Hepatocyte (in vitro differentiated cells): Measurements from ENCODE around the gene KDM8.

Experiments
- EZH2 ChIP-seq: fragments of 200-600 bp; sonication (generic); IDR thresholded peaks from 2 replicates; pipeline ENCODE4 v1.6.1; 2016; ENCODE audit warnings: antibody characterized with exemption, mild to moderate bottlenecking, borderline replicate concordance
- EZH2phosphoT487 ChIP-seq: fragments of 200-600 bp; sonication (generic); IDR thresholded peaks from one replicate; pipeline ENCODE4 v1.6.1; 2018; ENCODE audit warnings: antibody characterized with exemption, mild to moderate bottlenecking, low read depth, moderate library complexity; ENCODE audit not compliant: unreplicated experiment, severe bottlenecking
- TF ChIP-seq, protein P1 (sequence below): fragments of 200-600 bp; sonication (generic); IDR thresholded peaks from 2 replicates; pipeline ENCODE4 v1.5.1; 2016; ENCODE audit warnings: antibody characterized with exemption, mild to moderate bottlenecking; ENCODE audit not compliant: poor library complexity

DNA sequence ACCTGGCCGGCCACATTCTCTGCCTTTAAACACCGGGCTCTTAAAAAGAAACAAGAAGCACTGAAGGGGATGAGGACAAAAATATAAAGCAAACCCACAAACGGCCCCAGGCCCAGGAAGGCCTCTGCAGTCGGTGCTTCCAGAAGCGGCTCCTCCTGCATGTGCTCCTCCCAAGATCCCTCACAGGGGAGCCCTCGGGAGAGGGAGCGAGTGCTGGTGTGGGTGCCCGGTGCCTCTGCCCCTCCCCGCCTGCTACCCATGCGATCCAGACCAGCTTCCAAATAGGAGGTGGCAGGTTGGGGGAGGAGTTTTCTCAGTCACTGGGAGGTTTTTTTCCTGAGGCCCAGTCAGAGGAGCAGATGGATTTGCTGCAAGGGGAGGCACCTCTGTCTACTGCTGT is 15.8 kb downstream of the KDM8 start:
- TF ChIP-seq, protein P1, sequence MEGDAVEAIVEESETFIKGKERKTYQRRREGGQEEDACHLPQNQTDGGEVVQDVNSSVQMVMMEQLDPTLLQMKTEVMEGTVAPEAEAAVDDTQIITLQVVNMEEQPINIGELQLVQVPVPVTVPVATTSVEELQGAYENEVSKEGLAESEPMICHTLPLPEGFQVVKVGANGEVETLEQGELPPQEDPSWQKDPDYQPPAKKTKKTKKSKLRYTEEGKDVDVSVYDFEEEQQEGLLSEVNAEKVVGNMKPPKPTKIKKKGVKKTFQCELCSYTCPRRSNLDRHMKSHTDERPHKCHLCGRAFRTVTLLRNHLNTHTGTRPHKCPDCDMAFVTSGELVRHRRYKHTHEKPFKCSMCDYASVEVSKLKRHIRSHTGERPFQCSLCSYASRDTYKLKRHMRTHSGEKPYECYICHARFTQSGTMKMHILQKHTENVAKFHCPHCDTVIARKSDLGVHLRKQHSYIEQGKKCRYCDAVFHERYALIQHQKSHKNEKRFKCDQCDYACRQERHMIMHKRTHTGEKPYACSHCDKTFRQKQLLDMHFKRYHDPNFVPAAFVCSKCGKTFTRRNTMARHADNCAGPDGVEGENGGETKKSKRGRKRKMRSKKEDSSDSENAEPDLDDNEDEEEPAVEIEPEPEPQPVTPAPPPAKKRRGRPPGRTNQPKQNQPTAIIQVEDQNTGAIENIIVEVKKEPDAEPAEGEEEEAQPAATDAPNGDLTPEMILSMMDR: no peak
- TF ChIP-seq EZH2phosphoT487 (no peak), EZH2 (no peak)
